Stimulated activated CD4-positive, alpha-beta T cell treated with anti-CD3 and anti-CD28 coated beads, Interleukin-12 subunit alpha, Interleukin-12 subunit beta, amount 100 ng/mL, for 48 hours (primary cell): ENCODE data around the gene C10orf53.
"Not testable (repeated sequence)": the region's sequence is repeated elsewhere in the genome, so short reads cannot be mapped to it uniquely, and the experiment has no call there.

Source experiments
- DNase-seq, 3 donors: peaks; one replicate each; pipeline ENCODE4 v3.0.0-alpha.2; 2020; ENCODE audit warnings: low read depth in 2 of 3, low spot score in 1 of 3

The C10orf53 gene

DNA sequence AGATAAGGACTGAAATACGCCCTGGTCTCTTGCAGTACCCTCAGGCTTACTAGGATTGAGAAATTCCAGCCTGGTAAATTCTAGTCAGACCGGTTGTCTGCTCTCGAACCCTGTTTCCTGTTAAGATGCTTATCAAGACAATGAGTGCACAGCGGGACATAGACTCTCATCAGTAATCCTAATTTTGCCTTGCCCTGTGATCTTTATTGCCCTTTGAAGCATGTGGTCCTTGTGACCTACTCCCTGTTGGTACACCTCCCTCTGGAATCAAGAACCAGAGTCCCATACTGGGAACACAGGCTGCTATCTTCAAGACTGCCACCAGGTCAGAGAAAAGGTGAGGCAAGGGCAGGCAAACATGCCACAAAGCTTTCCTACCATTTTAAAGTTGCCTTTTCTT, 7.2 kb downstream of the C10orf53 start:
- no peak for DNase-seq

DNA sequence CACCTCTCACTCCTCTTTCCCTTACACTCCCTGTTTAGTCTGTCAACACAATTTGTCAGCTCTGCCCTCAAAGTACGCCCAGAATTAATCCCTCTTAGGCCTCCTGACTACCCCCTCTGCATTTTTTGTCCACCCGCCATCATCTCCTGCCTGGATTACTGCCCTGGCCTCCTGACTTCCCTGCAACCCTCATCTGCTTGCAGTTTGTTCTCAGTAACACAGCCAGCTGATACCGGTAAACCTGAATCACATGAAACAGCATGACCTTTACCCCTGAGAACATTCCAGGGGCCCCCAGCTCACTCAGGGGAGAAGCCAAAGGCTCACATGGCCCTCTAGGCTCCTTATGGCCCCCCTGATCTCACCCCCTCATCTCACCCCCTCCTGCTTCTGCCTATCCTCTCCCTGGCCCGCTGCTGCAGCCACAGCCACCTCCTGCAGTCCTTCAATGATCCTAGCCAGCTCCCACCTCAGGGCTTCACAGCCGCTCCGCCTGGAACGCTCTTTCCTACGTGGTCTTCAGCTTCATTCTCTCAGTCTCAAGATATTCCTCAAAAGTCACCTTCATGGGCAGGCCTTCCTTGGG, 8.9 kb downstream of the C10orf53 start:
- DNase-seq = no peak

GRCh38 chr10:49688920-49689319, 9.5 kb downstream of the C10orf53 start:
- DNase-seq = no peak

DNA sequence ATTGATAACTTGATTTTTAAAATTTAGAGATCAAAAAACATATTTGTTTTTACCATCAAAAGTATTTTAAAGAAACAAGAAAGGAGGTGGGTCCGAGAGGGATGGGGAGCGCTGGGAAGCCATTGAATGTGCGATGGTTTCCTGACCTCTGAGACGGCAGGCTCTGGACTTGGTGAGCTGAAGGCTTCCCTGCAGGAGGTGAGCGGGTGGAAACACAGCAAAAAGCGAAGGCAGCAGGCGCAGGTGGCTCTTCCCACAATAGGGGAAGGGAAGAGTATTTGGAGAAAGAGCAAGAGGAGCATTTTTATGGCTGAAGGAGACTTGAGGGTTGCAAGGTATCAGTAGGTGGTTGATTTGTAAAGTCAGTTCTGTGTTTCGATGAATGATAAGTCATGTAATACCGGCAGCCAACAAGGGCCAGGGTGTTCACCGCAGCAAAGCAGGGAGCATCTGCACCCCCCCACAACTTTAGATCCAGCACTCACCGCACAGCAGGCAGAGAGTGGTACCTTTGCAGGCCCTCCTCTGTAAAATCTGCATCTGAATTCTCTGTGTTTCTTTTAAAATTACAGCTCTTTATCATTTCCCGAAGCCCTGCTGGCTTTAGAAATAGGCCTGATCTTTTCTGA, 10.5 kb downstream of the C10orf53 start:
- DNase-seq = no peak

DNA sequence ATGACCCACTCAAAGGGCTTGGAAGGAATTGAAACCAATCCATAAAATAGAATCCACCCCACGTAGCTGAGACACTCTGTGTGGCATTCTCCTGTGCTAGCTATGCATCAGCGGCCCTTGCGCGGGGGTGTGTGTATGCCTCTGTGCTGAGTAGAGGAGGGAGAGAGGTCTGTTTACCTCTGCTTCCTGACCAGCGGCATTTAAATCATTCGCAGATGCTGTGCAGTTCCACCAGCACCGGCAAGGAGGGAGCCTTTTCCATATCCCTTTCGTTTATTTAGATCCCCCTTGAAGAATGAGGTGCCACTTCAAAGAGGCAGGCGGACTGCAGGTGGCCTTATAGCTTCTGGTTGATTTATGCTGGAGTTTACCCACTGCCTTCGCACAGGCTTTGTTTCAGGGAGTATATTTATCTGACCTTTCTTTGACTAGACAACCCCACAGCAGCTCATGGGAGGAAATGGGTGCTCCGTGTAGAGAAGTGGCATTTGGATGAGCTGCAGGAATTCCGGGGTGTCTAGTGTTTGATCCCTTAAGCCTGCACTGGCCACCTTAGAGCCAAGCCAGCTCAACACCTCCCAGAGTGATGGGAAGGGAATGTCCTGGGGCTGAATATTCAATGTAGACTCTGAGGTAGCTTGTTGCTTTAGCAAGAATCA, 11.4 kb downstream of the C10orf53 start:
- DNase-seq = no peak

DNA sequence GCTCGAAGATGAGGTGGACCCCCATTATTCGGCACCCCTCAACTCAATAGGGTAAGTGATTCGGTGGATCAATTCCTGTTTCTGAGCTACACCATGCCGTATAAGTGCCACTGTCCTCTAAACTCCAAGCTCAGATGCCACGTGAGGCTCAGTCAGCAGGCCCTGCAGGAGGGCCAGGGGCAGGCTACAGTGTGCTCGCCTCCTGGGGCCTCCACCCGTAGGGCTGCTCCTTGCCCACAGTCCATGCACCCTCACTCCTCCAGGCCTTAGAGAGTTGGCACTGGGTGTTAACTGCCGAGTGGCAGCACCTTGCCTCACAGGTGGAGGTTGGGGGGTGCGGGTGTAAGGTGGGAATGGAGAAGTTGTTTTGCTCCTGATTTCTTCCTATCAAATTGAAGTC, 12.1 kb downstream of the C10orf53 start:
- DNase-seq = no peak

DNA sequence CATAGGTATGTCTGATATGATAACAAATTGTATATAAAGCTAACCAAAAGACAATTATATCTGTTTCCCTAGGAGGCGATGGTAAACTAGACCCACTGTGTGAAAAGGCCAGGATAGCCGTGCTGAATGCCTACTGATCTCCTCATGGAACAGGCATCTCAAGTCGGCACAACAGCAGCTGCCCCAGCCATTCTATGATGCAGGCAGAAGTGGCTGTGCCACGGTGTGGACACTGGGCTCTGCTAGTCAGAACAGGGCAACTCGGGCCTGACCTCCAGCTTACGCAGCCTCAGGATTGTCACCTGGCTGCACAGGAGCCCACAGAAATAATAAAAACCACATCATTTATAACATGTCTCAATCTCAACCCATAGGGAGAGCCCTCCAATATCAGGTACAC, 15.0 kb downstream of the C10orf53 start:
- DNase-seq = no peak

DNA sequence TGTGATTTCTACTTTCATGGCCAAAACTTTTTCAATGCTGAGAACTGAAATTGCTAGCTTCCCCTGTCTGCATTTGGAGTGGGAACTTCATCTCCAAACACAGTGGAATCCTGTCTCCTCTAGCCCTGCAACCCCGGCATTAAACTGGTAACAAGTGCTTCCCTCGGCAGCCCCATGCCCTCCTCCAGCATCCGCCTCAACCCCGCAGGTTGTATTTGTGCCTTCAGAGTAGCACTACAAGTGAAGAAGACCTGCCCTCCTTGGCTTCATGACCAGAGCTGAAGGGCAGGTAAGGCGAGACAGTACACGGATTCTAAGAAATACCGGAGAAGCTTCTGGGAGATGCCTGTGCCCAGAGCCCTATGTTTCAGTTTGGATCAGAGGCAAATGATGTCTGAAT, 16.9 kb downstream of the C10orf53 start:
- DNase-seq = no peak

- no peak for DNase-seq
Observed at GRCh38 chr10:49698679-49699078, 19.2 kb downstream of the C10orf53 start.

- no peak for DNase-seq
Observed at GRCh38 chr10:49700211-49700610, 20.8 kb downstream of the C10orf53 start.

- no peak for DNase-seq
Observed at GRCh38 chr10:49700997-49701396, 21.5 kb downstream of the C10orf53 start.

DNA sequence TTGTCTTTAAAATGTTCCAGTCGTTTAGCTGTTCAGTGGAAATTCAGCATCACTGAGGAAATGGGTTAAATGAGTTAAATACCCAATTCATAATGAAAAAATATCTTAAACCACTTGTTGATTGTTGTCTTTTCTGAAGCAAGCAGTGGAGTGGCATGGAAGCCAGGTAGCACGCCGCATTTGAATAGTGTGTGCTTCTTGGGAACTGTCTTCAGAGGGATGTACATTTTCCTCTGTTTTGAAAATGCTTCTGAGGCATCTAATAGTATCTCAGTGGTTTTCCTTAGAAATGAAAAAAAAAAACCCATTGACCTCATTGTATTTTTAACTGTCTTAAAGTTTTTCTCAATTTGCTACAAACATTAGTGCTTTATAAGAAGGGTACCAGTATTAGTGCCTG, 28.1 kb downstream of the C10orf53 start:
- no peak for DNase-seq

DNA sequence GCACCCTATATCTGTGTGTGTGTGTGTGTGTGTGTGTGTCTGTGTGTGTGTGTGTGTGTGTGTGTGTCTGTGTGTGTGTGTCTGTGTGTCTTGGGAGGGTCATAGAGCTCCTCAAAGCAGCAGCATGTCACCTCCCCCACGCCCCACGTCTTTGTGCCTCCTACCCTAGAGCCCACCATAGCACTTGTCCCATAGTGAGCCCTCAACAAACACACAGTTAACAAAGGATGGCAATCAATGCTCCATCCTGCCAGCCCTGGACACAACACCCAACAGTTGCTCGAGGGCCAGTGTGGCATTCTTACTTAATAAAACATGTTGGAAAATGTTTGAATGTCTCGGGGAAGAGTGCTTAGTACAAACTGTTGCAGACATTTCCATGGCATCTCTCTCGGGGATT, 30.5 kb downstream of the C10orf53 start:
- no peak for DNase-seq

DNA sequence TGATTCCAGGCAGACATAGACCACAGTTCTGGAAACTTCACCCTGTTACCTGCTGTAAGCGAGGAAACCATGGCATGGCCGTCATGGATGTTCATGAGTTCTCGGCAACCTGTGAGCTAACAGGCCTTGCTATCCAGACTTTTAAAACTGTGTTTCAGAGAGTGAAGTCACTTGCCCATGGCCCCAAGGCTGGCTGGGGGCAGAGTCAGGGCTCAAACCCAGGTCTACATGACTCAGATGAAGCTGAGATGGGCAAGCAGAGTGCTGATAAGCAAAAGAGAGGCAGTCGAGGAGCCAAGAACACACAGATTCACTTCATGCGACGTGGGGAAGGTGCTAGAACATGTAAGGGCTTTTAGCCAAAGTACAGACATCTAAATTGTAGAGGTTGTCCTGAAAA, 31.5 kb downstream of the C10orf53 start:
- DNase-seq = no peak

GRCh38 chr10:49711481-49711880, 32.0 kb downstream of the C10orf53 start:
- no peak for DNase-seq

DNA sequence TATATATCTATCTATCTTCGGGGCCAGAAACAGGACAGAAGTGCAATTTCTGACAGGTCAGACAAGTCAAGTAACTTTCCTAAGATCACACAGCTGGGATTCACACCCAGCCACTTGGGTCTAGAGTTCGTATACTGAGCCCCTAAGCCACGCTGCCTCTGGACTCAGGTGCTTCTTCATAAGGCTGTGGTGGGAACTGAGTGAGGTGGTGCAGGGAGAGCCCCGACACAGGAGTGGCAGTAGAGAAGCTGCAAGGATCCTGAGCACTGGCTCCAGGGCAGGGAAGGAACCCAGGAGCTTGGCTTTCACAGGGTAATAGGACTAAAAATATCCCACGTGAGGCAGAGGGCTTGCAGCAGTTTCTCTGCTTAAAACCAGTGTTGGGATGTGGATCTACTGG, 33.8 kb downstream of the C10orf53 start:
- DNase-seq = no peak

- DNase-seq = not testable (repeated sequence)
Observed at GRCh38 chr10:49715157-49715556, 35.7 kb downstream of the C10orf53 start.

GRCh38 chr10:49726593-49726992, 47.1 kb downstream of the C10orf53 start:
- no peak for DNase-seq

DNA sequence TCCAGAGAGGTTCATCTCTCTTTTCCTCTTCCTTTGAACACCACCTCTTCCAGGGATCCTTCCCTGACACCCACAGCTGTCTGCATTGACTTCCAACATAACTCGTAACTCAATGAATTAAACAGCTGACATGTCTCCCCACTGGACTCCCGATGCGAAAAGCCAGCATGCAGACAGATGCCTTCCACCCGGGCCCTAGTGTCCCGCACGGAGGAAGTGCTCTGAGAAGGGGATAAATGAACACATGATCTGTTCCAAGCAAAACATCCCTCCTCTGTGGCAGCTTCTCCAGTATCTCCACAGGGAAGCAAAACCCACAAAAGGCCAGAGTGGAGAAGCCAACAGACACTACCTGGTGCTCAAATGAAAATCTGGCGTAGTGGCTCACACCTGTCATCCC, 54.4 kb downstream of the C10orf53 start:
- DNase-seq = no peak

DNA sequence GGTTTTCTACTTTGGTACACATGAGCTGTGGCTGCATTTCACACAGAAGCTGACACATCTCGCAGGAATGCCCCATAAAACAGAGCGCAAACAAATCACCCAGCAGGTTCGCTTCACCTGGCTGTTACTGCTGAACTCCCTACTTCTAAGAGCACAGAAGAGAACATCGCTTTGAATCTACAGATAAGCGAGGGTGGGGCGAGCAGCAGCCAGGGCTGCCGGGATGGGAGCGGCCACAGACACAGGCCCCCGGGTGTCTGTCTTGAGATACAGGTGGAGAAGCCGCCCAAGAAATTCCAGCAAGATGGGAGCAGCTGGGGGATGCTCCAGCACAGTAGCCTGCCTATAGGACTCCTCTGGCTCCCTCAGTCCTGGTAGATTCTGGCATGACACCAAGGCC, 55.2 kb downstream of the C10orf53 start:
- no peak for DNase-seq

DNA sequence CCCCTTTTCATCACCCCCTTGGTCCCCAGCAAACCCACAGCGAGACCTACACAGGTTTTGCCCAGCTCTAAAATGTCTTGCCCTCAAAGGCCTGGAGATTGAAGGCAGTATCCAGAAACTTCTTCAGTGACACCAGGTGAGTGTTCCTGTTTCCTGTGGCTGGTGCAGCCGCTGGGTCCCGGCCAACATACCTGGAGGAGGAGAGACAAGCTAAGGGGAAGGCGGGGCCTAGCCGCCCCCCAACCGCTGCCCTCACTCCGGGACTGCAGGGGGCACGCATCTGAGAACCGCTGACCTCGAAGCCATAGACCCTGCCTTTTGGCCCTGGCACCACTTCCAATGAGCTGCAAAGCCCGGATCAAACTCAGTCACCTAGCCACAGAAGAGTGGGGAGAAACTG, 55.7 kb downstream of the C10orf53 start:
- no peak for DNase-seq

GRCh38 chr10:49735848-49736563, 56.6 kb downstream of the C10orf53 start:
- DNase-seq = no peak
